ENCODE data around the gene CR1L.
"Not testable (repeated sequence)": the region's sequence is repeated elsewhere in the genome, so short reads cannot be mapped to it uniquely, and the experiment has no call there.

GRCh38 chr1:207625504-207626071 is 19.3 kb upstream of the CR1L start:
- TF ChIP-seq POLR2A (IDR thresholded peaks at IDR 0.05; ENCODE audit: control extremely low read depth in 1 of 2, low read depth in 2 of 2, low read length in 2 of 2); TAF1 (IDR thresholded peaks at IDR 0.05; ENCODE audit: low read depth, low read length); CTCF (IDR thresholded peaks at IDR 0.05; ENCODE audit: control extremely low read depth in 1 of 3, insufficient read depth in 1 of 3, low read depth in 1 of 3, low read length in 3 of 3); ZNF274 (IDR thresholded peaks at IDR 0.05; ENCODE audit: borderline replicate concordance, extremely low read depth, low read length); E2F6 (IDR thresholded peaks at IDR 0.05); EZH2 (IDR thresholded peaks at IDR 0.05; ENCODE audit: low read depth, low read length, severe bottlenecking); POLR2AphosphoS5 (IDR thresholded peaks at IDR 0.05; ENCODE audit: low read depth, low read length); RFX5 (IDR thresholded peaks at IDR 0.05; ENCODE audit: borderline replicate concordance, low read depth, low read length); CHD2 (IDR thresholded peaks at IDR 0.05; ENCODE audit: low read length); RAD21 (IDR thresholded peaks at IDR 0.05 in 1 of 2, conservative IDR thresholded peaks at IDR 0.05 in 1 of 2; ENCODE audit: low read depth in 2 of 2, low read length in 2 of 2); USF2 (IDR thresholded peaks at IDR 0.05; ENCODE audit: low read length): not testable (repeated sequence)
